NCI-H2171 treated with DMSO at 0.1 percent for 48 hours (cell line): ENCODE results near the gene CEACAM6.
"Not testable (repeated sequence)": the region's sequence is repeated elsewhere in the genome, so short reads cannot be mapped to it uniquely, and the experiment has no call there.

Experiments used
- DNase-seq: peaks from one replicate; lab custom pipeline; 2025; lab: John Stamatoyannopoulos, UW

Gene CEACAM6

GRCh38 chr19:41746593-41747227 lies 8.6 kb upstream of the CEACAM6 start:
- DNase-seq = peak; percentile 9

DNA sequence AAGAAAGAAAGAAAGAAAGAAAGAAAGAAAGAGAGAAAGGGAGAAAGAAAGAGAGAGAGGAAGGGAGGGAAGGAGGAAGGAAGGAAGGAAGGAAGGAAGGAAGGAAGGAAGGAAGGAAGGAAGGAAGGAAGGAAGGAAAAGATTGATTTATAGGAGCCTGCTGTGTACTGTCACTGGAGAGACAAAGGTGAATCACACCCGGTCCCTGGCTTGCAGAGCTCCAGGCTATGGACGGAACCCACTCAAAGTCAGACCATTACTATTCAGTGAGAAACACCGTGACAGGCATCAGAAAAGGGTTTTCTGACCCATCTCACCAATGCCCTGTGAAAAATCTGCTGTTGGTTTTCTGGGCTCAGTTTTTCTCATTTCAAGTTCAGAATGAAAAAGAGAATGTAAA lies 7.3 kb upstream of the CEACAM6 start:
- DNase-seq = no peak

DNA sequence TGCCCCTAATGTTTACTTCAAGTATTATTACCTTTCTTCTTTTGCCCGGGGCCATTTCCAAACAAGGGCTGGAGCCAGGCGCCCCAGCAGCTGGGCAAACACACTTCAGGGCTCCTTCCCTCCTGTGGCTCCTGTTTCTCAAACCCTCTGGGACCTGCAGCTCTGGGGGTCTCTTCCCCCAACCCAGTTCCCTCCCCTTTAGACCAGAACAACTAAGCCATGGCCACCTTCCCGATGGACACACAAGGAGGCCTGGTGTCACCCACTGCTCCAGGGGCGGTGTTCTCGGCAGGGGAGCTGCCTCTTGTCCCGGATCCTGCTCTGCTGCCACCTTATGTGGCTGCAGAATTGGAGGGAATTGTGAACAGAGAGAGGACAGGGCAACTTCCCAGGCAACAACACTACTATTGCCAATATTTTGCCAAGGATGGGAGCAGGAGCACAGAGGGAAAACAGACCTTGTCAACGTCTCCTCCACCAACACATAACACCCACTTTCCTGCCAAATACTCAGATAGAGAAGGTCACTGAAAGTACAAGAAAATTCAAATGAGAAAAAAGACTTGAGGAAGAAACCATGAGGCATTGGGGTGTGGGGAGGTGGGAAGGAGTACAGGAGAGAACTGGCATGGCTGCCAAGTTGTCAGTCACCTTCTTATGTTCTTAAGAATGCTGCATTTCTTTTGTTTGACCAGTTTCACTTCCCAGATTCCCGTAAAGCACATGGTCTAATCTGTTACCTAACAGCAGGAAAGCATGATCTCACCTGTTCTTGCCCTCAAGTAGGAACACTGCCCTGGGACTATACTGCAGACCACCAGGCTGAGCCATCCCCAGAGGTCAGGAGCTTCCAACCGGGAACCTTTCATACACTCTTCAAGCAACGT lies 4.8 kb upstream of the CEACAM6 start:
- DNase-seq = not testable (repeated sequence)

GRCh38 chr19:41753159-41753558 lies 2.2 kb upstream of the CEACAM6 start:
- DNase-seq = no peak

GRCh38 chr19:41753936-41754529 lies 1.3 kb upstream of the CEACAM6 start:
- peak; percentile 67 for DNase-seq

- DNase-seq = no peak
Measured at GRCh38 chr19:41758846-41759245, 3.5 kb downstream of the CEACAM6 start.

DNA sequence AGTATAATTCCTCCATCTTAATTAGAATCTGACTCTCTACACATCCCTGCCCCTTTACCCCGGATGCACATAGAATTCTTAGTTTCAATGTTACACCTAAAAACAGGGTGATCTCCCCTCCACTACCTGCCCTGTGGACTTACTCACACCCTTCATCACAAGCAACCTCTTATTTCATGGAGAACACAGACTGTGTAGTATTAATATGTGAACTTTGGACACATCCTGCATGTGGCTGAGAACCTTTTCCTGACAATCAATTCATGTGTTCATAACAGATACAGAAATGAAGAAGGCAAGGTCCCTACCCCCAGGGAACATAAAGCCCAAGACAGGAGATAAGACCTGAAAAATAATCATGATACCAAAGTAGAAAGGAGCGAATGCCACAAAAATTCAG lies 11.8 kb downstream of the CEACAM6 start:
- no peak for DNase-seq

GRCh38 chr19:41768105-41768504 lies 12.8 kb downstream of the CEACAM6 start:
- not testable (repeated sequence) for DNase-seq

DNA sequence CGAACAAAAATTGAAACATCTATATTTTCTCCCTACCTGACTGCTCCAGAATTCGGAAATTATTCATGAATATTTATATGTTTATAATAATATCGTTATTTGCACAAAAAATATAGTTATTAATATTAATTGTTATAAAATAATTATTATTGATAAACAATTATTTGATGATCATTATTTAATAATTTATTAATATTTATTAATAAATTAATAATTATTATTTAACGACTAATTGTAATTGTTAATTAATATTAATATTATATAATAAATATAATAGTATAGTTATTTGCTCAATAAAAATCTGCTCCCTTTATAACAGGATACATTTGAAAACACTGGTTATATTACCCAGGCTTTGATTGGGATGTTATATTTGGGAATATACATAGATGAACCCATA lies 14.3 kb downstream of the CEACAM6 start:
- no peak for DNase-seq

GRCh38 chr19:41771410-41771809 lies 16.1 kb downstream of the CEACAM6 start:
- DNase-seq = no peak

- DNase-seq = no peak
Measured at GRCh38 chr19:41774515-41774980, 19.2 kb downstream of the CEACAM6 start.

DNA sequence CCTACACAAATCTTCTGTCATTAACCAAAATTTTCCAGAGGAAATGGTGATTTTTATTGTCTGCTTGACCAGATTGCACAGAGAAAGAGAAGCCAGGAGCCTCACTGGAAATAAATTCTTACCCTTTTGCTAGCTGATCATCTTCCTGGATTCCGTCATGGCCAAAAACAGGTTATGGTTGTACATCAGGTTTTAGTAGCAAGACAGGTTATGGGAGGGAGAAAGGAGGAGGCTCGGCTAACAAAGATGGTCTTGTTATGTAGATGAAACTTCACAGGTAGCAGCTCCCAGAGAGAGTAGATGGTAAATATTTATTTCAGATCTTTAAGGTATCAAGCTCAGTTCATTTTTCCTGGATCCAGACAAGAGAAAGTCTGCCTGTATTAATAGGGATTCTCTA lies 21.4 kb downstream of the CEACAM6 start:
- DNase-seq = no peak

- DNase-seq = no peak
Measured at GRCh38 chr19:41783612-41784011, 28.3 kb downstream of the CEACAM6 start.

DNA sequence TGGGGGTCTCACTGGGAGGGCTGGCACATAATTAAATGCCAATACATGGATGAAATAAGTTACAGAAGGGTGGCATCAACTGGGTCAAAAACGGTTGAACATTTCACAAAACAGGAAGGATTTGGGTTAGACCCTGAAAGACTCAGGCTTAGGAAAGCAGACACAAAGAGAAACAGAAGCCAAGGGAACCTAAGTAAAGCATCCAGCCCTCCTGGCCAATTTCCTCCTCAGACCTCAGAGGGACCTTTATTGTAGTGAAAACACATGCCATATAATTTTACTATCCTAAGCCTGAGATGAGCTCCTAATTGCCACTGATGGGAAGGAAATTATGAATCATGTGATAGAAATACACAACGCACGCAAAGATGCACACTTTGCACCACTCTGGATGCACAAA lies 29.0 kb downstream of the CEACAM6 start:
- no peak for DNase-seq

DNA sequence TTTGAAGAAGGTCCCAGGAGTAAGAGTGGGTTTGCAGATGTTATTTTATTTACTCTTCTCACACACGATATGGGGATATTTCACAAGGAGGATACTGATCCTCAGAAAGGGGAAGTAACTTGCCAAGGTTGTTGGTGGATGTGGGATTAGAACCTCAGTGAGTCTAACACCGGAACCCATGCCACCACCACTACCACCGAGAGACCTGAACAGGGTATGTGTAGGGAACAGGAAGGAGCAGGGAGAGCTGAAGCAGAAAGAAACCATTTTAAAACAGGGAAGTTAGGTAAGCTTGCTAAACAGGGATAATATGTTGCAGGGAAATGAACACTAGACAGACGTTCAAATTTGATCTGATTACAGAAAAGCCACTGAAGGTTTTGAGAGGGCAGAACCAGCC lies 29.4 kb downstream of the CEACAM6 start:
- no peak for DNase-seq

DNA sequence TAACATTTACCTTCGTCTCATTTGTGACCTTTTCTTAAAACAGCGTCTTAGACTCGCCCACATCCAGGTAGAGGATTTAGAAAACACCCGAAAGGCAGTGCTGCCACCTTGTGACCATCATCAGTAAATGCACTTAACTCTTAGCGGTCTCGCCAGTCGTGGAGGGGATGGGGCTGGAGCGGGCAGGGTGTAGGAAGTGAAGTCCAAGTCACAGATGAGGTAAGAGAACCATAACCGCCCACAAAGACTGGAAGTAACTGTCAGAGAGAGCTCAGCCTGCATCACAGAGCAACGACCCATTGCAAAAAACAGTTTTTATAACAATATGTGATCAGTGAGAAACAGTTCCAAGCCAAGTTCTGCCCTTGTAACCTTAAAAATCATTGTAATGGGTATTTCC lies 30.3 kb downstream of the CEACAM6 start:
- DNase-seq = peak; percentile 66

DNA sequence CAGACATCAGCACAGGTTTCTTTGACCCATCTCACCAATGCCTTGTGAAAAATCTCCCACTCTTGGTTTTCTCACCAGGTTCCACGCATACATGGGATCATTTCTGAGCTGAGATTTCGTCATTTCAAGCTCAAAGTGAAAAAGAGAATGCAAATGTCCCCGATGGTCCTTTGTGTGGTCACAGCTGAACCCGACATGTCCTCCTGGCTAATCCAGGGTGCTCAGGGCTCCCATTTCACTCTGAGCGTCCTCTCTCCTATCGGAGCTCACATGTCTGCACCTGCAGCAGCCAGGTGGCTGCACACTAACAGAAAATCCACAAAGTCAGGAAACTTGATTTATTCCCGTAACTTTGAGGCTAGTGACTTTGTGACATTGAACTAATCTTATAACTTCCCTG lies 31.7 kb downstream of the CEACAM6 start:
- no peak for DNase-seq

DNA sequence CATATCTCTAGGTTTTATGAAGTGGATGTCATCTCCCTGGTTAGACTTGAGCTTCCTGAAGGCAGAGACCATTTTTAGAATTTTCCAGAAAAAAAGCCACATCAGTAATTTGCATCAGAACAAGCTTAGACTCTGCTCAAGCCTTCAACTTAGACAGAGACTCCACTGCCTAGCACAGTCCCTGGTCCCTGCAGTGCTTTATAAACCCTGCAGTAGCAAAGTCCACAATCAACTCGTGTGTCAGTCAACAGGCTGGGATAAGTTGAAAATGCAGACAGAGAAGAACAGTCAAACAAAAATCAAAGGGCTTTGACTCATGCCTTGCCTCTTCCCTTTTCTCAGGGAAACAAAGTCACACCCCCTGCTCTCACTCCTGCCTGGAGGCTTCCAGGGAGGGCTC lies 33.2 kb downstream of the CEACAM6 start:
- not testable (repeated sequence) for DNase-seq

- not testable (repeated sequence) for DNase-seq
Measured at GRCh38 chr19:41789053-41789452, 33.7 kb downstream of the CEACAM6 start.

- DNase-seq = no peak
Measured at GRCh38 chr19:41792513-41793413, 37.4 kb downstream of the CEACAM6 start.

- no peak for DNase-seq
Measured at GRCh38 chr19:41793414-41793727, 38.0 kb downstream of the CEACAM6 start.

DNA sequence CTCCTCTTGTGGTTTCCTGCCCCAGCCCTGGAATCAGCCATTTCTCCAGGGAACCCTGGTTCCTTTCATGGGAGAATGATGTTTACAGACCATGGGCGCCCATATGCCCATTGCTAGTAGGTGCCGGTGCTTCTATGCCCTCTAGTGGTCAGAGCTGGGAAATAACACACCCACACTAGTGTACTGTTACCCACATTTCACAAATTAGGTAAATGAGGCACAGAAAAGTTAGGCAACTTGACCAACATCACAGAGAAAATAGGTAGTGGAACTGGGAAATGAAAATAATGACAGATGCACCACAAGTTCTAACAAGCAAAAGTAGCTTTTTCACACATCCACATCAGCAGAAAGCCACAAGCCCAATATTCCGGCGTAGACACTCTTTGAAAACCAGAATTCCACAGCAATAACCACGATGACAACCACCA lies 39.7 kb downstream of the CEACAM6 start:
- DNase-seq = peak; percentile 68
